Mesendoderm (in vitro differentiated cells): Measurements from ENCODE around the gene PLCB4.

ENCODE experiments used
- DNase-seq: peaks from one replicate; pipeline ENCODE4 v3.0.0; 2013
- H2AK5ac ChIP-seq: 2 replicates; pipeline ENCODE4 v1.6.1; 2013; ENCODE audit warnings: low read length, inconsistent platforms
- H2BK120ac ChIP-seq: 2 replicates; pipeline ENCODE4 v1.6.1; 2013; ENCODE audit warnings: low read depth, mild to moderate bottlenecking, low read length, moderate library complexity, mixed read lengths
- H2BK15ac ChIP-seq: replicated peaks from 2 replicates; pipeline ENCODE4 v1.6.1; 2013; ENCODE audit warnings: low read depth, mild to moderate bottlenecking, moderate library complexity
- H2BK5ac ChIP-seq: 2 replicates; pipeline ENCODE4 v1.6.1; 2013; ENCODE audit warnings: low read length, inconsistent platforms
- H3K18ac ChIP-seq: 2 replicates; pipeline ENCODE4 v1.6.1; 2013; ENCODE audit warnings: mild to moderate bottlenecking, low read length, mixed read lengths
- H3K23ac ChIP-seq: one replicate; pipeline ENCODE4 v1.6.1; 2013; ENCODE audit warnings: low read length
- H3K27ac ChIP-seq: 2 replicates; pipeline ENCODE4 v1.5.1; 2013; ENCODE audit warnings: low read depth, mild to moderate bottlenecking, inconsistent platforms, low read length, moderate library complexity
- H3K27me3 ChIP-seq: 2 replicates; pipeline ENCODE4 v1.6.1; 2013; ENCODE audit warnings: low read length, control low read depth, mild to moderate bottlenecking, inconsistent platforms; ENCODE audit not compliant: insufficient read depth, poor library complexity
- H3K36me3 ChIP-seq: 2 replicates; pipeline ENCODE4 v1.6.1; 2013; ENCODE audit warnings: low read length, inconsistent platforms; ENCODE audit not compliant: control insufficient read depth, insufficient read depth
- H3K4ac ChIP-seq: one replicate; pipeline ENCODE4 v1.6.1; 2013; ENCODE audit warnings: low read depth, mild to moderate bottlenecking, low read length, moderate library complexity
- H3K4me1 ChIP-seq: 2 replicates; pipeline ENCODE4 v1.6.1; 2013; ENCODE audit warnings: low read depth, low read length, inconsistent platforms; ENCODE audit not compliant: control insufficient read depth
- H3K4me2 ChIP-seq: 2 replicates; pipeline ENCODE4 v1.6.1; 2013; ENCODE audit warnings: low read length
- H3K4me3 ChIP-seq: 2 replicates; pipeline ENCODE4 v1.5.1; 2013; ENCODE audit warnings: mild to moderate bottlenecking, low read length
- H3K56ac ChIP-seq: one replicate; pipeline ENCODE4 v1.6.1; 2013; ENCODE audit warnings: low read length
- H3K79me1 ChIP-seq: 2 replicates; pipeline ENCODE4 v1.6.1; 2013; ENCODE audit warnings: low read length, inconsistent platforms
- H3K79me2 ChIP-seq: 2 replicates; pipeline ENCODE4 v1.6.1; 2013; ENCODE audit warnings: mild to moderate bottlenecking, low read length; ENCODE audit not compliant: control insufficient read depth, insufficient read depth
- H3K9ac ChIP-seq: 2 replicates; pipeline ENCODE4 v1.6.1; 2013; ENCODE audit warnings: low read length, inconsistent platforms
- H4K5ac ChIP-seq: one replicate; pipeline ENCODE4 v1.6.1; 2013; ENCODE audit warnings: low read length
- H4K8ac ChIP-seq: one replicate; pipeline ENCODE4 v1.6.1; 2013; ENCODE audit warnings: low read depth, mild to moderate bottlenecking, control low read depth, low read length, moderate library complexity
- WGBS: extraction: QIAGEN DNeasy Blood & Tissue Kit; methylation state at CpG from one replicate; pipeline ENCODE4 v1.1.7; 2013; ENCODE audit warnings: low lambda C conversion rate, missing lambda C conversion rate; ENCODE audit not compliant: insufficient coverage; ENCODE audit errors: extremely low coverage; 5-methylcytosine and 5-hydroxymethylcytosine counted together

PLCB4 gene

GRCh38 chr20:9241721-9242427 lies 173.0 kb downstream of the PLCB4 start:
- Histone ChIP-seq H4K5ac (no peak overlapping the region), H3K4me3 (no peak overlapping the region), H3K23ac (no peak overlapping the region), H3K27ac (no peak overlapping the region), H2BK5ac (no peak overlapping the region), H3K56ac (no peak overlapping the region), H3K79me1 (peaks cover 1% of the 10 kb centered on the region), H3K4me1 (no peaks in the 10 kb centered on the region), H3K9ac (no peak overlapping the region), H3K4ac (no peak overlapping the region), H3K18ac (no peak overlapping the region), H3K4me2 (no peak overlapping the region), H2AK5ac (no peak overlapping the region), H2BK15ac (no peak overlapping the region), H3K79me2 (no peaks in the 10 kb centered on the region), H3K27me3 (no peaks in the 10 kb centered on the region), H2BK120ac (no peak overlapping the region), H4K8ac (no peak overlapping the region), H3K36me3 (no peaks in the 10 kb centered on the region)
- WGBS, result no CpG with 5 or more reads among the region's 3 CpGs
- no peak for DNase-seq

DNA sequence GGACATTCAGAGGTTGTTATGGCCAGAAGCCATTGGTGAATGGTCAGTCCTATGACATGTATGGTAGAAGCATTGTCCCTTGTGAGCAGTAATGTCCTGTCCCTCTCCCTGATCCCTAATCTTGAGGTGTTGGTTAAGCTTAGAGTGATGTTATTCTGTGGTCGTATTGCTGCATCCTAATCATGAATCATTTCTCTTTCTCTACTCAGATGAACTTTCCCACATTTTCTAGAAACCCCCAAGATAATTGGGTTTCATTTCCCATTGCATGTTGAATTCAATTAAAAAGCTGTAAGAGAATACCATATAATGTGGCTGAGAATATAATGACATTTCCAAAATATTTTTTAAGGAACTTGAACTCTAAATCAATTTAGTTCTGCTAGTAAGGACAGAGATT lies 175.1 kb downstream of the PLCB4 start:
- Histone ChIP-seq H3K36me3 (no peaks in the 10 kb centered on the region), H3K27me3 (no peaks in the 10 kb centered on the region), H3K4me3 (no peak overlapping the region), H3K56ac (no peak overlapping the region), H3K23ac (no peak overlapping the region), H3K79me1 (peaks cover 1% of the 10 kb centered on the region), H2BK15ac (no peak overlapping the region), H4K5ac (no peak overlapping the region), H3K4me1 (no peaks in the 10 kb centered on the region), H3K4ac (no peak overlapping the region), H2BK5ac (no peak overlapping the region), H2BK120ac (no peak overlapping the region), H3K79me2 (no peaks in the 10 kb centered on the region), H3K27ac (no peak overlapping the region), H4K8ac (no peak overlapping the region), H3K9ac (no peak overlapping the region), H3K4me2 (no peak overlapping the region), H3K18ac (no peak overlapping the region), H2AK5ac (no peak overlapping the region)
- DNase-seq, result no peak
- no CpG with 5 or more reads among the region's 1 CpG for WGBS

DNA sequence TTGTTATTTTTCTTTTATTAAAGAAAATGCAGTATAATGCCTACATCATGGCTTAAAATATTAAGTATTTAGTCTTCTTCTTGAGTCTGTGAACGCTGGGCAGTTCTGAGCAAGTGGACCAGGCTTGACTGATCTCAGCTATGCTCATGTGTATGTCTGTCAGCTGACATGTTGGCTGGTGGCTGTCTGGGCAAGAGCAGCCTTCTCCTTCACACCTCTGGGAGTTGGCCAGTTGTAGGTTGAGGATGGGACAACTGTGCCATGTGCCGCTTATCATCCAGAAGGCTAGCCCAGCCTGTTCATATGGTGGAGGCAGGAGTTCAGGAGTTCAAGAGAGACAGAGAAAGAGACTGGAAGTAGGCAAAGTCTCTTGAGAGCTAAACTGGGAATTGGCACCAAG lies 175.9 kb downstream of the PLCB4 start:
- Histone ChIP-seq H3K23ac (no peak overlapping the region), H4K8ac (no peak overlapping the region), H3K4me1 (no peaks in the 10 kb centered on the region), H3K79me1 (peaks cover 1% of the 10 kb centered on the region), H3K27me3 (no peaks in the 10 kb centered on the region), H3K4me2 (no peak overlapping the region), H3K9ac (no peak overlapping the region), H3K56ac (no peak overlapping the region), H3K27ac (no peak overlapping the region), H2BK15ac (no peak overlapping the region), H2AK5ac (no peak overlapping the region), H3K4me3 (no peak overlapping the region), H3K18ac (no peak overlapping the region), H3K4ac (no peak overlapping the region), H4K5ac (no peak overlapping the region), H3K79me2 (no peaks in the 10 kb centered on the region), H3K36me3 (no peaks in the 10 kb centered on the region), H2BK120ac (no peak overlapping the region), H2BK5ac (no peak overlapping the region)
- WGBS, result no CpG with 5 or more reads among the region's 2 CpGs
- no peak for DNase-seq

DNA sequence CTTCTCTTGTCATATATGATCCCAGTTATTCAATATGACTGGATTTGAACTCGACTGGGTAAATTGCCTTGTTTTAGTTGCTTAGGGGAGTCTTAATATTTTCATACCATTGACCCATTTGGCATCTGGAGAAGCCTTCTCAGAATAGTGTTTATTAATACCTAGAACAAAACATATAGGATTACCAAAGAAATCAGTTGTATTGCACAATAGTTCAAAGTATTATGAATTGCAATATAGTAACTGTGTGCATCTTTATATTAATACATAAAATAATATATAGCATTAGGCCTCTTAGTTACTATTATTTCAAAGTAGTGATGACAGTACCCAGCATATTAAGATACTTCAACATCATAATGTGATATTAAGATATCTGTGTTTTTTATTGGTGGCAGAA lies 177.8 kb downstream of the PLCB4 start:
- no peak overlapping the region for H3K4me2 ChIP-seq
- H3K4me1 ChIP-seq, result no peaks in the 10 kb centered on the region
- H3K79me2 ChIP-seq, result no peaks in the 10 kb centered on the region
- no CpG with 5 or more reads among the region's 1 CpG for WGBS
- H3K36me3 ChIP-seq, result no peaks in the 10 kb centered on the region
- no peak overlapping the region for H3K4ac ChIP-seq
- no peak overlapping the region for H3K56ac ChIP-seq
- no peak overlapping the region for H3K4me3 ChIP-seq
- H3K18ac ChIP-seq, result no peak overlapping the region
- peaks cover 1% of the 10 kb centered on the region for H3K79me1 ChIP-seq
- no peak overlapping the region for H2BK5ac ChIP-seq
- H4K8ac ChIP-seq, result no peak overlapping the region
- H4K5ac ChIP-seq, result no peak overlapping the region
- H3K27ac ChIP-seq, result no peak overlapping the region
- no peak for DNase-seq
- no peak overlapping the region for H3K23ac ChIP-seq
- H2AK5ac ChIP-seq, result no peak overlapping the region
- no peak overlapping the region for H2BK120ac ChIP-seq
- H3K27me3 ChIP-seq, result no peaks in the 10 kb centered on the region
- no peak overlapping the region for H2BK15ac ChIP-seq
- no peak overlapping the region for H3K9ac ChIP-seq

GRCh38 chr20:9250511-9250910 lies 181.6 kb downstream of the PLCB4 start:
- H2AK5ac ChIP-seq, result no peak overlapping the region
- WGBS, result no CpG with 5 or more reads among the region's 1 CpG
- H3K79me1 ChIP-seq, result no peaks in the 10 kb centered on the region
- H3K56ac ChIP-seq, result no peak overlapping the region
- H3K4me2 ChIP-seq, result no peak overlapping the region
- H3K4ac ChIP-seq, result no peak overlapping the region
- H2BK120ac ChIP-seq, result no peak overlapping the region
- no peak overlapping the region for H4K5ac ChIP-seq
- H3K18ac ChIP-seq, result no peak overlapping the region
- no peak overlapping the region for H3K9ac ChIP-seq
- H3K79me2 ChIP-seq, result no peaks in the 10 kb centered on the region
- DNase-seq, result no peak
- H4K8ac ChIP-seq, result no peak overlapping the region
- H3K4me1 ChIP-seq, result no peaks in the 10 kb centered on the region
- no peak overlapping the region for H3K27ac ChIP-seq
- no peak overlapping the region for H3K23ac ChIP-seq
- H2BK15ac ChIP-seq, result no peak overlapping the region
- H3K4me3 ChIP-seq, result no peak overlapping the region
- H2BK5ac ChIP-seq, result no peak overlapping the region
- no peaks in the 10 kb centered on the region for H3K36me3 ChIP-seq
- no peaks in the 10 kb centered on the region for H3K27me3 ChIP-seq

GRCh38 chr20:9253006-9253539 lies 184.2 kb downstream of the PLCB4 start:
- H3K23ac ChIP-seq, result no peak overlapping the region
- H3K36me3 ChIP-seq, result no peaks in the 10 kb centered on the region

More at GRCh38 chr20:9253006-9253539, 184.2 kb downstream of the PLCB4 start:
- Histone ChIP-seq H3K79me1 (no peaks in the 10 kb centered on the region), H4K5ac (no peak overlapping the region), H3K27ac (no peak overlapping the region), H3K4me2 (no peak overlapping the region), H3K4me1 (no peaks in the 10 kb centered on the region), H2AK5ac (no peak overlapping the region), H3K9ac (no peak overlapping the region), H2BK15ac (no peak overlapping the region), H3K4ac (no peak overlapping the region), H3K27me3 (no peaks in the 10 kb centered on the region), H4K8ac (no peak overlapping the region), H3K56ac (no peak overlapping the region), H3K79me2 (no peaks in the 10 kb centered on the region), H3K18ac (no peak overlapping the region), H2BK5ac (no peak overlapping the region), H2BK120ac (no peak overlapping the region), H3K4me3 (no peak overlapping the region)
- WGBS, result no CpG with 5 or more reads among the region's 4 CpGs
- no peak for DNase-seq
